ENCODE measurements around the gene GUCA1C.

- no peak for TF ChIP-seq BHLHE40 (IDR thresholded peaks at IDR 0.05; ENCODE audit: borderline replicate concordance)
- no peak for TF ChIP-seq FOXA1 (IDR thresholded peaks at IDR 0.05)
- TF ChIP-seq CTBP1 (IDR thresholded peaks at IDR 0.05; ENCODE audit: borderline replicate concordance): no peak
- no peak for TF ChIP-seq FOXM1 (IDR thresholded peaks at IDR 0.05; ENCODE audit: borderline replicate concordance)
- no peak for TF ChIP-seq HDGF (IDR thresholded peaks at IDR 0.05; ENCODE audit: borderline replicate concordance)
- no peak for TF ChIP-seq L3MBTL2 (conservative IDR thresholded peaks at IDR 0.05)
- TF ChIP-seq ZNF384 (IDR thresholded peaks at IDR 0.05): no peak
- TF ChIP-seq FOXK2 (IDR thresholded peaks at IDR 0.05): no peak
- TF ChIP-seq SUZ12 (IDR thresholded peaks at IDR 0.05): no peak
- no peak for TF ChIP-seq NFRKB (IDR thresholded peaks at IDR 0.05)
Observed at GRCh38 chr3:108959017-108959416, 5.3 kb upstream of the GUCA1C start.

Measured in HEK293T (cell line).